OCI-LY1 (cell line): ENCODE data around the gene KRR1.

Experiments
- EZH2 ChIP-seq: fragments of 200-600 bp; sonication (generic), shearing (Covaris generic); IDR thresholded peaks from 2 replicates; pipeline ENCODE4 v1.8.0; 2017; ENCODE audit warnings: borderline replicate concordance, mixed run types, mild to moderate bottlenecking, antibody characterized with exemption, low read length, moderate library complexity, mixed read lengths
- TF ChIP-seq, protein P1 (sequence below): fragments of 200-600 bp; sonication (generic), shearing (Covaris generic); IDR thresholded peaks from 2 replicates; pipeline ENCODE4 v1.5.1; 2017; ENCODE audit warnings: mild to moderate bottlenecking, antibody characterized with exemption, low read length, moderate library complexity, mixed read lengths

DNA sequence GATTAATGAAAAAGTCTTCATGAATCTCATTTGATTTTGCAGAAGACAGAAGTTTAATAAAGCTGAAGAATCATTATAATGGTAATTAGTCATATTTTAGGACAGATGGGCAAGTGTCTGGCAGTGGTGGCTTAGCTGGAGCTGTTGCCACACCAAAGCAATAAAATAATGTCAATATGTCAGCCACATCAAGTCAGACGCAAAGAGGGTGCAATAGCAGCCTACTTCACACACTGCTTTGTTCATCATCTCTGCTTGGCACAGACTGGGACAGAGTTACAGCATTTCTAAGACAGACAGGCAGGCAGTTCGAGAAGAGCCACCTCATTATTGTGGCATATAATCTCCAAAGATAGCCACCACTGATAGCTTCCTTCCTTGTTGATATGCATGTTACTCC lies 16.9 kb upstream of the KRR1 start:
- TF ChIP-seq, protein P1, sequence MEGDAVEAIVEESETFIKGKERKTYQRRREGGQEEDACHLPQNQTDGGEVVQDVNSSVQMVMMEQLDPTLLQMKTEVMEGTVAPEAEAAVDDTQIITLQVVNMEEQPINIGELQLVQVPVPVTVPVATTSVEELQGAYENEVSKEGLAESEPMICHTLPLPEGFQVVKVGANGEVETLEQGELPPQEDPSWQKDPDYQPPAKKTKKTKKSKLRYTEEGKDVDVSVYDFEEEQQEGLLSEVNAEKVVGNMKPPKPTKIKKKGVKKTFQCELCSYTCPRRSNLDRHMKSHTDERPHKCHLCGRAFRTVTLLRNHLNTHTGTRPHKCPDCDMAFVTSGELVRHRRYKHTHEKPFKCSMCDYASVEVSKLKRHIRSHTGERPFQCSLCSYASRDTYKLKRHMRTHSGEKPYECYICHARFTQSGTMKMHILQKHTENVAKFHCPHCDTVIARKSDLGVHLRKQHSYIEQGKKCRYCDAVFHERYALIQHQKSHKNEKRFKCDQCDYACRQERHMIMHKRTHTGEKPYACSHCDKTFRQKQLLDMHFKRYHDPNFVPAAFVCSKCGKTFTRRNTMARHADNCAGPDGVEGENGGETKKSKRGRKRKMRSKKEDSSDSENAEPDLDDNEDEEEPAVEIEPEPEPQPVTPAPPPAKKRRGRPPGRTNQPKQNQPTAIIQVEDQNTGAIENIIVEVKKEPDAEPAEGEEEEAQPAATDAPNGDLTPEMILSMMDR = no peak
- no peak for TF ChIP-seq EZH2
